Muscle layer of duodenum (tissue), 2 donors: ENCODE measurements around the gene AKR1C4.

Source experiments
- H3K27ac ChIP-seq: one replicate; pipeline ENCODE4 v1.7.0; 2013; ENCODE audit warnings: mild to moderate bottlenecking, low read length
- H3K27me3 ChIP-seq: one replicate; pipeline ENCODE4 v1.7.0; 2013; ENCODE audit warnings: low read depth, mild to moderate bottlenecking, control low read depth, low read length
- H3K36me3 ChIP-seq, 2 donors: one replicate each; pipeline ENCODE4 v1.7.0; 2013; ENCODE audit warnings: low read length in 2 of 2, control low read depth in 1 of 2, mild to moderate bottlenecking in 1 of 2; ENCODE audit not compliant: insufficient read depth in 2 of 2, control insufficient read depth in 1 of 2
- H3K4me1 ChIP-seq, 2 donors: one replicate each; pipeline ENCODE4 v1.7.0; 2013; ENCODE audit warnings: low read length in 2 of 2, mild to moderate bottlenecking in 2 of 2, control low read depth in 1 of 2, moderate library complexity in 1 of 2; ENCODE audit not compliant: insufficient read depth in 2 of 2, control insufficient read depth in 1 of 2
- H3K4me3 ChIP-seq, 2 donors: one replicate each; pipeline ENCODE4 v1.7.0; 2013; ENCODE audit warnings: low read length in 2 of 2, low read depth in 1 of 2, mild to moderate bottlenecking in 1 of 2
- H3K9me3 ChIP-seq, 2 donors: one replicate each; pipeline ENCODE4 v1.7.0; 2013; ENCODE audit warnings: low read length in 2 of 2, control low read depth in 1 of 2, mild to moderate bottlenecking in 1 of 2; ENCODE audit not compliant: control insufficient read depth in 1 of 2
- donor health status: healthy.

Gene AKR1C4

GRCh38 chr10:5196702-5197113 is at the start of gene AKR1C4:
Gene AKR1C4 (plus strand): TSS chr10:5196837. CDS start chr10:5196868, 31 bp downstream.
- no peaks in the 10 kb centered on the region for H3K4me1 ChIP-seq
- no peaks in the 10 kb centered on the region for H3K36me3 ChIP-seq
- H3K27me3 ChIP-seq, result no peaks in the 10 kb centered on the region
- H3K9me3 ChIP-seq, result peaks cover 0 to 2% of the 10 kb centered on the region in 2 donors
- peak within 1 kb of the TSS; percentile 34 for H3K27ac ChIP-seq
- no peak within 1 kb of the TSS for H3K4me3 ChIP-seq

- Histone ChIP-seq H3K9me3 (peaks cover 0 to 2% of the 10 kb centered on the region in 2 donors), H3K4me1 (no peaks in the 10 kb centered on the region), H3K27me3 (no peaks in the 10 kb centered on the region), H3K4me3 (no peak overlapping the region), H3K27ac (no peak overlapping the region), H3K36me3 (no peaks in the 10 kb centered on the region)
Observed at GRCh38 chr10:5146920-5147254, 49.8 kb upstream of the AKR1C4 start.

DNA sequence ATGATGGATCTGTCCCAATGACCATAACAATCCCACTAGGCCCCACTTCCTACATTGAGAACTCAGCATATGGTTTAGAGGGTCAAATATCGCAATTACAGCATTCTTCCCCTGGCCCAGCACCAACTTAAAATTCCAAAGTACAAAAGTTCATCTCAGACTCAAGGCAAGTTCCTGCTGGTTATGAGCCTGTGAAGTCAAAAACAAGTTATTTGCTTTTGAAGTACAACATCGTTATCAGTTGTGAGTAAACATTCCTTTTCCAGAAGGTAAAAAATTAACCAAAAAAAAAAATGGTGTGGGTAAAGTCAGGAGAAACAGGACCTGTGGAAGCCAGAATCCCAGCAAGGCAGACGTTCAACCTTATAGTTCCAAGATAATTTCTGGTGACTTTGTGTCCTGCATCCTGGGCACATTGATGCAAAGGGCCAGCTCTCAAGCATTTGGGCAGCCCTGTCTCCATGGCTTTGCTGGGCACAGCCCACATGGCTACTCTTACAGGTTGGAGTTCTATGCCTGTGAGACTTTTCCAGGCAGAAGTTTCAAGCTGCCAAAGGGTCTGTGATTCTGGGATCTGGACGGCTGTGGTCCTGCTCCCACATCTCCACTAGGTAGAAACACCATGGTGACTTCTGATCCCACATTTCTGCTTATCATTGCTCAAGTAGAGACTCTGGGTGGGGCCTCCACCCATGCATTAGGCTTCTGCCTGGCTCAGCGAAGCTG is 49.2 kb upstream of the AKR1C4 start:
- Histone ChIP-seq H3K4me3 (no peak overlapping the region), H3K27me3 (no peaks in the 10 kb centered on the region), H3K9me3 (peaks cover 0 to 2% of the 10 kb centered on the region in 2 donors), H3K4me1 (no peaks in the 10 kb centered on the region), H3K27ac (peak overlapping the region; percentile 27), H3K36me3 (no peaks in the 10 kb centered on the region)

GRCh38 chr10:5147981-5148677 is 48.5 kb upstream of the AKR1C4 start:
- Histone ChIP-seq H3K27me3 (no peaks in the 10 kb centered on the region), H3K4me1 (no peaks in the 10 kb centered on the region), H3K4me3 (no peak overlapping the region), H3K9me3 (peaks cover 0 to 2% of the 10 kb centered on the region in 2 donors), H3K27ac (peak overlapping the region; percentile 31), H3K36me3 (no peaks in the 10 kb centered on the region)

DNA sequence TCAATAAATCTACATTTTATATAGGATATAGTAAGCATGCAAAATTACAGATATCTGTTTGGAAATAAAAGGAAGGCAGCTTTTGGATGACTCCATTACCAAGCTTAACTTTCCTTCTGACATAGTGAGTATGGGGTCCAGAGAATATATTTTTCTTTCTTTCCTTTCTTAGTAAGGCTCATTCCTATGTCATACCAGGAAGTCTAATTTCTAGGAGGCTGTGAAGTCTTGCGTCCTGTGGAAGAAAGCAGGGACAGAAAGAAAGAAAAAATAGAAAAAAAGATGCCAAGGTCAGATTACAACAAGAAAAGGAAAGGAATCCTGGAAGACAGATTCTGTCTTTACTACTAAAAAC is 48.0 kb upstream of the AKR1C4 start:
- peak overlapping the region; percentile 31 for H3K27ac ChIP-seq
- no peaks in the 10 kb centered on the region for H3K27me3 ChIP-seq
- peaks cover 0 to 2% of the 10 kb centered on the region in 2 donors for H3K9me3 ChIP-seq
- no peaks in the 10 kb centered on the region for H3K36me3 ChIP-seq
- no peak overlapping the region for H3K4me3 ChIP-seq
- H3K4me1 ChIP-seq, result no peaks in the 10 kb centered on the region

DNA sequence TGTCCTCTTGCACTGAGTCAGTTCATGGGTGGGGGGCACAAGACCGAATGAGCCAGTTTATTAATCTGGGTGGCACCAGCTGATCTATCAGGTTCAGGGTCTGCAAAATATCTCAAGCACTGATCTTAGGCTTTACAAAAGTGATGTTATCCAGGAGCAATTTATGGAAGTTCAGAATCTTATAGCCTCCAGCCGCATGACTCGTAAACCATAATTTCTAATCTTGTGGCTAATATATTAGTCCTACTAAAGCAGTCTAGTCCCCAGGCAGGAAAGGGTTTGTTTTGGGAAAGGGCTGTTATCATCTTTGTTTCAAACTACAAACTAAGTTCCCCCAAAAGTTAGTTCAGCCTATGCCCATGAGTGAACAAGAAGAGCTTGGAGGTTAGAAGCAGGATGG is 45.6 kb upstream of the AKR1C4 start:
- Histone ChIP-seq H3K9me3 (peaks cover 0 to 2% of the 10 kb centered on the region in 2 donors), H3K4me1 (no peaks in the 10 kb centered on the region), H3K4me3 (no peak overlapping the region), H3K27me3 (no peaks in the 10 kb centered on the region), H3K36me3 (no peaks in the 10 kb centered on the region), H3K27ac (no peak overlapping the region)

GRCh38 chr10:5155951-5156350 is 40.7 kb upstream of the AKR1C4 start:
- peaks cover 0 to 2% of the 10 kb centered on the region in 2 donors for H3K9me3 ChIP-seq
- no peaks in the 10 kb centered on the region for H3K4me1 ChIP-seq
- H3K4me3 ChIP-seq, result no peak overlapping the region

GRCh38 chr10:5157501-5157900 is 39.1 kb upstream of the AKR1C4 start:
- Histone ChIP-seq H3K27ac (no peak overlapping the region), H3K27me3 (no peaks in the 10 kb centered on the region), H3K4me1 (no peaks in the 10 kb centered on the region), H3K9me3 (peaks cover 3 to 6% of the 10 kb centered on the region in 2 donors), H3K36me3 (no peaks in the 10 kb centered on the region), H3K4me3 (no peak overlapping the region)

More at GRCh38 chr10:5155951-5156350, 40.7 kb upstream of the AKR1C4 start:
- no peaks in the 10 kb centered on the region for H3K27me3 ChIP-seq
- no peak overlapping the region for H3K27ac ChIP-seq
- no peaks in the 10 kb centered on the region for H3K36me3 ChIP-seq

GRCh38 chr10:5159126-5159525 is 37.5 kb upstream of the AKR1C4 start:
- H3K9me3 ChIP-seq, result peaks cover 6 to 11% of the 10 kb centered on the region in 2 donors
- H3K27me3 ChIP-seq, result no peaks in the 10 kb centered on the region
- no peaks in the 10 kb centered on the region for H3K36me3 ChIP-seq
- H3K27ac ChIP-seq, result no peak overlapping the region
- H3K4me1 ChIP-seq, result no peaks in the 10 kb centered on the region
- H3K4me3 ChIP-seq, result no peak overlapping the region

DNA sequence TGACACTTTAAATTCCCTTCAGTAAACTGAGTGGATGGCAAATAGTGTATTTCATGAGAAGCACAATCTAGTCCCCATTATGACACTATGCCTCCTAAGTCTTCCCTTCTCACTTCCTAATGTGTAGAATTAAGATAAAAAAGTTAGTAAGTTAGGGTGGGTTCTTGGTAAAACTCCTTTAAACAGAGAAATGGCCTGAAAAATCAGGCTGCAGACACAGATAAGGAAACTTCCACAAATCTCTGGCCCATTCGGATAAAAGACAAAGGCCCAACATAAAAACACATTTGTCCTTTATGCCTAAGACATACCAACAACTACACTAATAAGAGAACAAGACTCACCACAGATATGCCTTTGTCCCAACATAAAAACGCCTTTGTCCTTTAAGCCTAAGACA is 33.1 kb upstream of the AKR1C4 start:
- no peaks in the 10 kb centered on the region for H3K36me3 ChIP-seq
- no peak overlapping the region for H3K4me3 ChIP-seq
- no peaks in the 10 kb centered on the region for H3K4me1 ChIP-seq
- no peaks in the 10 kb centered on the region for H3K27me3 ChIP-seq
- peaks cover 20 to 32% of the 10 kb centered on the region in 2 donors for H3K9me3 ChIP-seq
- H3K27ac ChIP-seq, result no peak overlapping the region

DNA sequence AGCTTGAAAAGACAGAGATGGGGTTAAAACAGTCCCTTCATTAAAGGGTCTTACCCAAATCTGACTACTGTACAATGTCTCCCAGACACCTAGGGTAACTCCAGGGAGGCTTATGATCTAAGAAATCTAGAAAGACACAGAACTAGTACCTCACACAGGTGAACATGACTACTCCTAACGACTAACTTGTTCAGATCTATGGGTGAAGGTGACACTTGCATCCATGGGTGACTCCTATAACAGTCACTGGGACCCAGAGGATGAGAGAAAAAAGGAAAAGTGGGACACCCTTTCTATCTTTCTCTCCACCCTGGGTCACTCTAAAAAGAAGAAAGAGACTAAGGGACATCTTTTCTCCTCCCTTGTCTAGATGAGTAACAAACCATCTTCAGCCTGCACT is 30.9 kb upstream of the AKR1C4 start:
- H3K9me3 ChIP-seq, result peaks cover 20 to 33% of the 10 kb centered on the region in 2 donors
- H3K4me1 ChIP-seq, result no peaks in the 10 kb centered on the region
- no peaks in the 10 kb centered on the region for H3K27me3 ChIP-seq
- H3K4me3 ChIP-seq, result peak overlapping the region in 1 of 2 donors; percentile 30
- no peaks in the 10 kb centered on the region for H3K36me3 ChIP-seq
- no peak overlapping the region for H3K27ac ChIP-seq
